Fibroblast of lung (primary cell): ENCODE measurements around the gene NRG4. TPM values are rescaled to one million over a fixed set of nuclear protein-coding genes. Genes with fewer than 3 reads are reported as not detected.
"Not testable (repeated sequence)": the region's sequence is repeated elsewhere in the genome, so short reads cannot be mapped to it uniquely, and the experiment has no call there.

Source experiments
- DNase-seq, 2 donors: peaks; one replicate each; pipeline versions ENCODE4 v3.0.0 to v3.0.0-alpha.2; 2010; ENCODE audit warnings: low read depth in 2 of 2
- H2AFZ ChIP-seq: 2 replicates; pipeline ENCODE4 v1.5.1; 2012; ENCODE audit warnings: low read length, control low read depth, inconsistent platforms
- H3K27ac ChIP-seq: 2 replicates; pipeline ENCODE4 v1.5.1; 2011; ENCODE audit warnings: low read length, control low read depth; ENCODE audit not compliant: insufficient read depth
- H3K27me3 ChIP-seq: 2 replicates; pipeline ENCODE4 v1.5.1; 2011; ENCODE audit warnings: mild to moderate bottlenecking, low read length; ENCODE audit not compliant: control insufficient read depth, insufficient read depth
- H3K36me3 ChIP-seq: 2 replicates; pipeline ENCODE4 v1.5.1; 2011; ENCODE audit warnings: low read length; ENCODE audit not compliant: control insufficient read depth, insufficient read depth
- H3K4me1 ChIP-seq: 2 replicates; pipeline ENCODE4 v1.5.1; 2011; ENCODE audit warnings: low read length; ENCODE audit not compliant: control insufficient read depth, insufficient read depth; ENCODE audit errors: extremely low read depth
- H3K4me2 ChIP-seq: 2 replicates; pipeline ENCODE4 v1.5.1; 2011; ENCODE audit warnings: low read length, control low read depth; ENCODE audit not compliant: insufficient read depth; ENCODE audit errors: extremely low read depth
- H3K4me3 ChIP-seq, 4 experiments: fragments of 200-600 bp in 1 of 4; sonication (generic) in 1 of 4; replicated peaks in 1 of 4; 2 replicates each; pipeline ENCODE4 v1.5.1; 2011 to 2016; ENCODE audit warnings: low read length in 4 of 4, low read depth in 3 of 4, mild to moderate bottlenecking in 3 of 4, control low read depth in 2 of 4, inconsistent platforms in 1 of 4, mixed read lengths in 1 of 4; ENCODE audit not compliant: insufficient read depth in 1 of 4; ENCODE audit errors: control extremely low read depth in 1 of 4
- H3K79me2 ChIP-seq: 2 replicates; pipeline ENCODE4 v1.5.1; 2012; ENCODE audit warnings: mild to moderate bottlenecking, low read length, inconsistent platforms; ENCODE audit not compliant: control insufficient read depth, insufficient read depth
- H3K9ac ChIP-seq: 2 replicates; pipeline ENCODE4 v1.5.1; 2011; ENCODE audit warnings: mild to moderate bottlenecking, low read length, control low read depth; ENCODE audit not compliant: insufficient read depth
- H3K9me3 ChIP-seq: 2 replicates; pipeline ENCODE4 v1.5.1; 2012; ENCODE audit warnings: low read depth, low read length; ENCODE audit not compliant: control insufficient read depth, insufficient read depth
- H4K20me1 ChIP-seq: 2 replicates; pipeline ENCODE4 v1.5.1; 2011; ENCODE audit warnings: low read length; ENCODE audit not compliant: control insufficient read depth, insufficient read depth; ENCODE audit errors: extremely low read depth
- CTCF ChIP-seq, 2 donors: IDR thresholded peaks in 1 of 2; conservative IDR thresholded peaks in 1 of 2; 1 replicate in 1 of 2; 2 replicates in 1 of 2; pipeline ENCODE4 v1.5.1; 2011 to 2012; ENCODE audit warnings: low read length in 2 of 2, control low read depth in 1 of 2, inconsistent platforms in 1 of 2, low read depth in 1 of 2, mild to moderate bottlenecking in 1 of 2
- EZH2 ChIP-seq: IDR thresholded peaks from 2 replicates; pipeline ENCODE4 v1.5.1; 2012; ENCODE audit warnings: low read length, control low read depth, mild to moderate bottlenecking; ENCODE audit errors: missing control alignments
- polyA plus RNA-seq, 2 donors: library from polyadenylated mRNA; depleted of rRNA in 1 of 2; stranded (reverse) in 1 of 2; unstranded in 1 of 2; fragments of >200 nt; gene quantifications; 2 replicates each; pipeline ENCODE4 v1.2.1, GENCODE V29; 2011 to 2012; ENCODE audit warnings: missing spikeins in 1 of 2
- total RNA-seq: library from RNA; depleted of rRNA; stranded (reverse); fragments of >200 nt; gene quantifications from 2 replicates; pipeline ENCODE4 v1.2.1, GENCODE V29; 2014

NRG4 gene
- total and polyA plus RNA-seq, 2 donors (not counting 1 experiment from before 2014, with no cell fraction given): 0.01 TPM; not detected in 1

- H3K9ac ChIP-seq: no peak overlapping the region
- DNase-seq: no peak
- H4K20me1 ChIP-seq: no peaks in the 10 kb centered on the region
- H3K4me1 ChIP-seq: peaks cover 4% of the 10 kb centered on the region
- peaks cover 30% of the 10 kb centered on the region for H3K27me3 ChIP-seq
- no peak overlapping the region for H3K4me2 ChIP-seq
- H3K27ac ChIP-seq: no peak overlapping the region
- TF ChIP-seq CTCF (conservative IDR thresholded peaks at IDR 0.05 in 1 of 2, IDR thresholded peaks at IDR 0.05 in 1 of 2; ENCODE audit: low read depth in 1 of 2, low read length in 2 of 2) (no peak), EZH2 (no peak)
- no peak overlapping the region for H2AFZ ChIP-seq
- no peaks in the 10 kb centered on the region for H3K79me2 ChIP-seq
- no peaks in the 10 kb centered on the region for H3K36me3 ChIP-seq
- H3K4me3 ChIP-seq: no peak overlapping the region
- no peaks in the 10 kb centered on the region for H3K9me3 ChIP-seq
These were observed 44.7 kb upstream of the NRG4 start for GRCh38 chr15:76056931-76057330.

- H4K20me1 ChIP-seq, DNase-seq, H2AFZ ChIP-seq, H3K4me3 ChIP-seq, H3K79me2 ChIP-seq, H3K4me1 ChIP-seq, H3K9me3 ChIP-seq, H3K9ac ChIP-seq, H3K36me3 ChIP-seq, H3K27ac ChIP-seq, H3K4me2 ChIP-seq: not testable (repeated sequence)
- peaks cover 11% of the 10 kb centered on the region for H3K27me3 ChIP-seq
These were observed 42.0 kb upstream of the NRG4 start for GRCh38 chr15:76054201-76054600.

GRCh38 chr15:76038512-76038911 is 26.3 kb upstream of the NRG4 start:
- H3K4me1 ChIP-seq: no peaks in the 10 kb centered on the region
- no peak for DNase-seq
- no peaks in the 10 kb centered on the region for H3K36me3 ChIP-seq
- H3K9ac ChIP-seq: no peak overlapping the region
- no peaks in the 10 kb centered on the region for H3K79me2 ChIP-seq
- H4K20me1 ChIP-seq: no peaks in the 10 kb centered on the region
- H3K4me3 ChIP-seq: no peak overlapping the region
- no peaks in the 10 kb centered on the region for H3K27me3 ChIP-seq
- TF ChIP-seq CTCF (conservative IDR thresholded peaks at IDR 0.05 in 1 of 2, IDR thresholded peaks at IDR 0.05 in 1 of 2; ENCODE audit: low read depth in 1 of 2, low read length in 2 of 2) (no peak), EZH2 (no peak)
- H3K4me2 ChIP-seq: no peak overlapping the region
- H3K9me3 ChIP-seq: no peaks in the 10 kb centered on the region
- no peak overlapping the region for H2AFZ ChIP-seq
- H3K27ac ChIP-seq: no peak overlapping the region

GRCh38 chr15:76035593-76035992 is 23.4 kb upstream of the NRG4 start:
- Histone ChIP-seq H3K27ac (no peak overlapping the region), H3K9me3 (no peaks in the 10 kb centered on the region), H3K9ac (no peak overlapping the region), H3K4me2 (no peak overlapping the region), H3K79me2 (no peaks in the 10 kb centered on the region), H3K4me3 (no peak overlapping the region), H2AFZ (no peak overlapping the region), H3K4me1 (no peaks in the 10 kb centered on the region), H3K36me3 (no peaks in the 10 kb centered on the region), H4K20me1 (no peaks in the 10 kb centered on the region), H3K27me3 (no peaks in the 10 kb centered on the region)
- DNase-seq: no peak
- TF ChIP-seq EZH2: no peak
- no peak for TF ChIP-seq CTCF (conservative IDR thresholded peaks at IDR 0.05 in 1 of 2, IDR thresholded peaks at IDR 0.05 in 1 of 2; ENCODE audit: low read depth in 1 of 2, low read length in 2 of 2)
